Smooth muscle cell of the brain vasculature (primary cell): Measurements from ENCODE around the gene NHLRC2.
A peak's percentile ranks its signal among the peaks of the same experiment; 100 is the strongest.
"Not testable (repeated sequence)": the region's sequence is repeated elsewhere in the genome, so short reads cannot be mapped to it uniquely, and the experiment has no call there.

Source experiments
- DNase-seq: peaks from one replicate; pipeline ENCODE4 v3.0.0-alpha.2; 2012; ENCODE audit warnings: low read depth, low spot score

NHLRC2 gene

GRCh38 chr10:113854013-113854760 is at the start of gene NHLRC2, which contains the start of gene DCLRE1A:
Gene NHLRC2 (plus strand): TSS chr10:113854661. CDS start chr10:113854873, 212 bp downstream.
Gene DCLRE1A (minus strand): TSS chr10:113854082. CDS start chr10:113853182, 900 bp downstream.
- peak; percentile 62 for DNase-seq

GRCh38 chr10:113806503-113806902 is 48.0 kb upstream of the NHLRC2 start:
- DNase-seq, result no peak

GRCh38 chr10:113808168-113808567 is 46.3 kb upstream of the NHLRC2 start:
- no peak for DNase-seq

GRCh38 chr10:113814700-113815099 is 39.8 kb upstream of the NHLRC2 start:
- DNase-seq, result not testable (repeated sequence)

- DNase-seq, result no peak
Measured at GRCh38 chr10:113819989-113820388, 34.5 kb upstream of the NHLRC2 start.

- no peak for DNase-seq
Measured at GRCh38 chr10:113820507-113820906, 34.0 kb upstream of the NHLRC2 start.

GRCh38 chr10:113821306-113821705 is 33.2 kb upstream of the NHLRC2 start:
- DNase-seq, result not testable (repeated sequence)

GRCh38 chr10:113822174-113822573 is 32.3 kb upstream of the NHLRC2 start:
- no peak for DNase-seq

- DNase-seq, result no peak
Measured at GRCh38 chr10:113823389-113823788, 31.1 kb upstream of the NHLRC2 start.

GRCh38 chr10:113825791-113826190 is 28.7 kb upstream of the NHLRC2 start:
- no peak for DNase-seq

GRCh38 chr10:113828567-113828966 is 25.9 kb upstream of the NHLRC2 start:
- not testable (repeated sequence) for DNase-seq

- no peak for DNase-seq
Measured at GRCh38 chr10:113842171-113842570, 12.3 kb upstream of the NHLRC2 start.

GRCh38 chr10:113843972-113844485 is 10.4 kb upstream of the NHLRC2 start:
- no peak for DNase-seq

- DNase-seq, result no peak
Measured at GRCh38 chr10:113846036-113846435, 8.4 kb upstream of the NHLRC2 start.

GRCh38 chr10:113849140-113849803 is 5.2 kb upstream of the NHLRC2 start:
- DNase-seq, result no peak

GRCh38 chr10:113849946-113850345 is 4.5 kb upstream of the NHLRC2 start:
- no peak for DNase-seq

GRCh38 chr10:113853578-113854012 is 866 bp upstream of the NHLRC2 start:
- DNase-seq, result no peak

- DNase-seq, result no peak
Measured at GRCh38 chr10:113854761-113855588, 514 bp downstream of the NHLRC2 start.

- no peak for DNase-seq
Measured at GRCh38 chr10:113856563-113856962, 2.1 kb downstream of the NHLRC2 start.

- DNase-seq, result no peak
Measured at GRCh38 chr10:113857210-113857609, 2.7 kb downstream of the NHLRC2 start.

GRCh38 chr10:113858541-113858940 is 4.1 kb downstream of the NHLRC2 start:
- no peak for DNase-seq

GRCh38 chr10:113859261-113859660 is 4.8 kb downstream of the NHLRC2 start:
- DNase-seq, result no peak
